Putamen (tissue), 1 donor: ENCODE results near the gene CSNK1G2.

Experiments
- DNase-seq: peaks from one replicate; pipeline ENCODE4 v3.0.0-alpha.2; 2016; ENCODE audit warnings: low spot score

Gene CSNK1G2

DNA sequence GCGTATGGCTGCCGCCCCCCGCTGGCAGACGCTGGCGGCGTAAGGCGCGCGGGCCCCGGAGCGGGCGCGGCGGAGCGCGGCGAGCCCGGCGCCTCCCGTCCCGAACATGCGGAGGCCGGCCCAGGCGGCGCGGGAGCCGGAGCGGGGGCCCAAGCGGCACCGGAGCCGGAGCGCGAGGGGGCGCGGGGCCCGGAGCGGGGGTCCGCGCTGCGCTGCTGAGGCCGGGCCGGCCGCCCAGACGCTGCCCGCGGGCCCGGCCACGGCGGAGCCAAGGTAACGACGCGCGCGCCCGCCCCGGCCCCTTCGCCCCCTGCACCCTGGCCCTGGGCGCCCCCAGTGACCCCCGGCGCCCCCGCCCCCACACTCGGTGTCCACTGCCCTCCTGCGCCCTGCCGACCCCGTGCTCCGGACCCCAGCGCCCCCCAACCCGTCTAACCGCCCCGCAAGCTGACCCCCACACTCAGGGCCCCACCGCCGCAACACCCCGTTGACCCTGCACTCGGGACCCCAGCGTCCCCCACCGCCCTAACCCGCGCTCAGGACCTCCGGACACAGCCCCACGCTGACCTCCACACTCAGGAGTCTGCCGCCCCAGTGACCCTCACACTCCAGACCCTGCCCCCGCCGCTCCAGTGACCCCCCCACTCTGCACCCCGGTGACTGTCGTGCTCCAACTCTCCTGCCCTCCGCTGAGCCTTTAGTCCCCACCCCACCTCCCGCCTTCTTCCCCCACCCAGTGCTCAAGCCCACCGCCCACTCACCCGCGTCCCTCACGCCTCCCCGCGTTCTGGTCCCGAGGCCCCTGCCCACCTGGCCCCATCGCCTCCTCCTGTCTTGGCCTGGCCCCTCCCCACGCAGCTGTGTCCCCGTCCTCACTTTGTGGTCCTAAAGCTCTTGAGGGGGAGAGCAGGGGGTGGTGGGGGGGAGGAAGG is at the start of gene CSNK1G2:
TSS of gene CSNK1G2 (plus strand) at position 27 of the 932 bp plus-strand sequence. CDS start 28,601 bp downstream, outside the sequence.
- no peak for DNase-seq

DNA sequence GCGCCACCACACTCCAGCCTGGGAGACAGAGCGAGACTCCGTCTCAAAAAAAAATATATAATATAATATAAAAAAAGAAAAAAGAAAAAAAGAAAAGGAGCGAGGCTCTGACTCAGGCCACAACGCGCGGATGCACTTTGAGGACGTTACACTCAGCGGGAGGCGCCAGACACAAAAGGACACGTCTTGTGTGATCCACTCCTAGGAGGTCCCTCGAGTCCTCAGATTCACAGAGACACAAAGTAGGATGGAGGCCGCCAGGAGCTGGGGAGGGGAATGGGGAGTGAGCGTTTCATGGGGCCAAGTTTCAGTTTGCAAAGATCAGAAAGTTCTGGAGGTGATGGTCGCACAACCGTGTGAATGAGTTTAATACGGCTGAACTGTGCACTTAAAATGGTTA is 47.2 kb upstream of the CSNK1G2 start:
- DNase-seq: no peak

DNA sequence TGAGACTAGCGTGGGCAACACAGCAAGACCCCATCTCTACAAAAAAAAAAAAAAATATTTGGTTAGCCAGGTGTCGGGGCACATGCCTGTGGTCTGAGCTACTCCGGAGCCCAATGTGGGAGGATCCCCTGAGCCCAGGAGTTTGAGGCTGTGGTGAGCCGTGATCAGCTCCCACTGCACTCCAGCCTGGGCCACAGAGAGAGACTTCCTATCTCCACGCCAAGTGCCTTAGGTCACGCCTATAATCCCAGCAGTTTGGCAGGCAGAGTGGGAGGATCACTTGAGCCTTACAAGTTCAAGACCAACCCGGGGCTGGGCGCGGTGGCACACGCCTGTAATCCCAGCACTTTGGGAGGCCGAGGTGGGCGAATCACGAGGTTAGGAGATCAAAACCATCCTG is 44.5 kb upstream of the CSNK1G2 start:
- DNase-seq: no peak

DNA sequence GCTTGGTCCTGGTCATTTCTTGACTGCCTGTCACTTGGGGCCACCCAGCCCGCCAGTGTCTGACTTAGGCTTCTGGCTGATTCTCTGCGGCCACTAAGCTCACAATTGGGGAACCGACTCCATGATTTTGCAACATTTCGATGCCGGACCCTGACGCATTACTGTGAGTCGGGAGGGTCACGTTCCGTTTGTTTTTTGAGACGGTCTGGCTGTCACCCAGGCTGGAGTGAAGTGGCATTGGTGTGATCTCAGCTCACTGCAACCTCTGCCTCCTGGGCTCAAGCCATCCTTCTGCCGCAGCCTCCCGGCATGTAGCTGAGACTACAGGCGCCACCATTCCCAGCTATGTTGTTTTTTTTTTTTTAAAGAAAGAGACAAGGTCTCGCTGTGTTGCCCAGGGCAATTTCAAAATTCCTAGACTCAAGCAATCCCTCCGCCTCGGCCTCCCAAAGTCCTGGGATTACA is 39.0 kb upstream of the CSNK1G2 start:
- DNase-seq: peak; percentile 28

DNA sequence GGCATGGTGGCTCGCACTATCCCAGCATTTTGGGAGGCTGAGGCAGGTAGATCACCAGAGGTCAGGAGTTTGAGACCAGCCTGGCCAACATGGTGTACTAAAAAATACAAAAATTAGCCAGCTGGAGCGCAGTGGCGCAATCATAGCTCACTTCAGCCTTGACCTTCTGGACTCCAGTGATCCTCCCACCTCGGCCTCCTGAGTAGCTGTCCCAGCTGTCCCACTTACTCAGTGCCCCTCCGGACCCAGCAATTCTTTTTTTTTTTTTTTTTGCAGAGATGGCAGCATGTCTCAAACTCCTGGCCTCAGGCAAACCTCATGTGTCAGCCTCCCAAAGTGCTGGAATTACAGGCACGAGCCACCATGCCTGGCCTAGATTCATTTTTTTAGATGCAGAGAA is 38.0 kb upstream of the CSNK1G2 start:
- DNase-seq: no peak

DNA sequence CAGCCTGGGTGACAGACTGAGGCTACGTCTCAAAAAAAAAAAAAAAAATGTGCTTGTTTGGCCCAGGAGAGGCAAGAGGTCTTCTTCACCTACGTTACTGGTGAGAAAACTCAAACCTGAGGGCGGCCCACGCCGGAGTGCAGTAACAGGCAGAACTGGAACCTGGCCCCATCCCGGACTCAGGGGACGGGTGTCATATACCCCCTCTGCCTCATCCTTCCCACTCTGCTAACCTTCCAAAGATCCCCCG is 36.2 kb upstream of the CSNK1G2 start:
- DNase-seq: no peak

DNA sequence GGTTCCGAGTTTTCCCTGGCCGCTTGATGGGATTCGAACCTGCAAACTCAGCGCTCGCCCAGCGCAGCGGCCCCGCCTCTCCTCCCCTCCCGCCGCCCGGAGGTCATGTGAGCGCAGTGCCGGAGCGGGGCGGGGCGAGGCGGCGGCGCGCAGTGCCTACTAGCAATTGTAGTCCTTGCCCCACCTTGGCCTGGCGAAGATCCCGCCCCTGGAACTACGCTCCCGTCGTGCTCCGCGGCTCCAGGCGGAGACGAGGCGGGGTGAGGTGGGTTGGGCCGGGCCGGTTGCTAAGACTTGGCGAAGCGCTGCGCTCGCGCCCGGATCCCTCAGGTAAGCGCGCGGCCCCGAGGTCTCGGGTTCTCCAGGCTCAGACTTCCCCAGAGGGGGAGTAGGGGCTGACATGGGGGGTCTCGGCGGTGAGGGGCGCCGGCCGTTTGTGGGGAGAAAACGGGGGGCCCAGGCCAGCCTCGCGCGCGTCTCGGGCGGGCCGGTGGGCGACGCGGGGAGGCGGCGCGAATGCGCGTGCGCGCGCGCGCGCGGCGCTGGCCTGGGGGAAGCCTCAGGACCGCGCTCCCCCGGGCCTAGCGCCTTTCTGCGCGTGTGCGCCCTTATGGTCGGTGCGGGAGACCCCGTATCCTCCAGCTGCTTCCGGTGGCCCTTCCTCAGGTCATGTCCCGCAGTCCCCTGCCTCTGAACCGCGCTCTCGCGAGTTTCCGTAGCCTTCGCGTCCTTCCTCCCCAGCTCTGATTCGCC is 35.7 kb upstream of the CSNK1G2 start, which contains the start of the genes ADAT3 and SCAMP4:
TSS of gene ADAT3 (plus strand) at position 290 of the 753 bp plus-strand sequence. CDS start 6,649 bp downstream, outside the sequence.
TSS of gene SCAMP4 (plus strand) at position 290 of the 753 bp plus-strand sequence. CDS start 9,621 bp downstream, outside the sequence.
- peak; percentile 98 for DNase-seq

DNA sequence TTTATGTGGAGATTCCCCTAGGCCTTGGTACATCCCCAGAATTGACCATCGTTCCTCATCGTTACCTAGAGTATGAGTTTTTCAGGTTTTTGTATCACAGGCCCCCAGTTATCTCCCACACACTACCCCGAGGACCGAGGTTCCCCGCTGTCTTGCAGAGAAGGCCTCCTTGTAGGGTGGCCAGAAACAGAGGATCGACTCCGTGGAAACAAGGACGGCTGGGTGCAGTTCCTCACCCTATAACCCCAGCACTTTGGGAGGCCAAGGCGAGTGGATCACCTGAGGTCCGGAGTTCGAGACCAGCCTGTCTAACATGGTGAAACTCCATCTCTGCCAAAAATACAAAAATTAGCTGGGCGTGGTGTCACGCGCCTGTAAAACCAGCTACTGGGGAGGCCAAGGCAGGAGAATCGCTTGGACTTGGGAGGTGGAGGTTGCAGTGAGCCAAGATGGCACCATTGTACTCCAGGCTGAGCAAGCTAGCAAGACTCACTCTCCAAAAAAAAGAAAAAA is 35.1 kb upstream of the CSNK1G2 start:
- DNase-seq: no peak

DNA sequence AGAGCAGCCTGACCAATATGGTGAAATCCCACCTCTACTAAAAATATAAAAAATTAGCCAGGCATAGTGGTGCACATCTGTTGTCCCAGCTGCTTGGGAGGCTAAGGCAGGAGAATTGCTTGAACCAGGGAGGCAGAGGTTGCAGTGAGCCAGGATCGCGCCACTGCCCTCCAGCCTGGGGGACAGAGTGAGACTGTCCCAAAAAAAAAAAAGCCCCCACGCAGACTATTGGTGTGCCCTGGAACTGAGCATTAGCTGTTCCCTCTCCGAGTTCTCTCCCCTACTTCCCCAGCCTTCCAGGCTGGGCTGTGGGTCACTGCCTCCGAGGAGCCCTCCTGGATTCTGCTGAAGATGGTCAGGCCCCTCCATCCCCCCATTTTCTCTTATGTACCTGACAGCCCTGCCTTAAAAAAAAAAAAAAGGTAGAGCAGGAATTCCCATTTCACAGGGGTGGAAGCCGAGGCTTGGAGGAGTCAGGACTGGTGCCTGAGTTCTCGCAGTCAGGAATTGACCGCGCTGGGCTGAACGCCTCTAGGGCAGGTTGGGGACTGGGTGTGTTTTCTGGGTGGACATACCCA is 33.9 kb upstream of the CSNK1G2 start:
- DNase-seq: no peak

DNA sequence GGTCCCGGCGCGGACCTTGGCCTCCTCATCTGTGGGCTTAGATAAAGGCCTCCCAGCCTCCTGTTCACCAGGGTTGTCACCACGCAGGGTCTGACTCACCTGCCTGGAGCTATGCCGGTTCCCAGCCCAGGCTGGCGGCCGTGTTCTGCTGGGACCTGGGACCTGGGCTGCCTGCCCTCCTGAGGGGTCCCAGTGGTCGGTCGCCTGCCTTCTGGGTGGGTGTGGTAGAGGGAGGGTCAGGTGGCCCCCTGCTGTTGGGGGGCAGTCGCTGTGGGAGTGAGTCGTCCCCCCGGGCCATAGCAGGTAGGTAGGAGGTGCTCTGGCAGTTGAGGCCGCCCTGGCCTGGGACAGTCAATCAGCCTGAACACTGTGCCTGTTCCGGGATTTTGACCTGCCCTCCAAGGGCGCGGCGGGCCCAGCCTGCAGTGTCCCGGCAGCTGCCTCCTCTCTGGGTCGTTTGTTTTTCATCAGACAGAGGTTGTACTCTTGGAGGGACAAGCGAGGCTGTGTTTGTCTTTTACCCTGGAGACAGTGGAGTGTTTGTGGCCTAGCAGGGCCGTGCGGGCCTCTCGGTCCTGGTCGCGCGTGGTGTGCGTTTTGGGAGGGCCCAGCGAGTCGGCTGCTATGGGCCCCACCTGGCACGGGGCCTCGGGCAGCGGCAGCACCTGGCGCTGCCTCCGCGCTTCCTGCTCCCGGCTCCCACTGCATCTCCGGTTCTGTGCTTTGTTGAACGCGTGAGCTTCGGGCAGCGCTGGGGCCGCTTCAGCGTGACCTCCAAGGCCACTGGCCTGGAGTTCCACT is 33.2 kb upstream of the CSNK1G2 start:
- DNase-seq: peak; percentile 25

DNA sequence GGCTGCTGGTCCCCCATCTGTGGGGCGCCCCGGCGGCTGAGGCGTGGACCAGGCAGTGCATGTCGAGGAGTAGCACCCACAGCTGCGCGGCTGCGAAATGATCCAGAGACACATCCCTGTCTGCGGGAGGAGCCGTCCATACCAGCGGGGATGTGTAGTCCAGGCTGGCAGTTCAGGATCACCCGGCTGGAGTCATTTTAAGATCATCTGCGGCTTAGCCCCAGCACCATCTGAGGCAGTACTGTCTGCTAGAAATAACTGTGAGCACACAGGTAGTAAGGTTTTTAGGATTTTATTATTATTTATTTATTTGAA is 32.7 kb upstream of the CSNK1G2 start:
- DNase-seq: no peak

DNA sequence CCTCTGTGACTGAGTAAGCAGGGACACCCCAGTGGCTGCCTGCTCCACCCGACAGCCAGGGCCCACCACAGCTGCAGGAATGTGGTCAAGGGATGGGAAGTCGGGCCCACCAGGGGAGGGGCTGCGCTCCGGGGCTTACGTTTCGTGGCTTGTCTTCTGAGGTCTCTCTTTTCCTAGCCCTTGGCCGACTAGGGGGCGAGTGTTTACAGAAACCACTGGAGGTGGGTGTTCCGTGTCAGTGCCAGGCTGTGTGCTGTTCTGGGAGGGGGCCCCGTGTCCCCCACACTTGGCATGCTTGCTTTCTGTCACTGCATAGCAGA is 31.3 kb upstream of the CSNK1G2 start:
- no peak for DNase-seq

DNA sequence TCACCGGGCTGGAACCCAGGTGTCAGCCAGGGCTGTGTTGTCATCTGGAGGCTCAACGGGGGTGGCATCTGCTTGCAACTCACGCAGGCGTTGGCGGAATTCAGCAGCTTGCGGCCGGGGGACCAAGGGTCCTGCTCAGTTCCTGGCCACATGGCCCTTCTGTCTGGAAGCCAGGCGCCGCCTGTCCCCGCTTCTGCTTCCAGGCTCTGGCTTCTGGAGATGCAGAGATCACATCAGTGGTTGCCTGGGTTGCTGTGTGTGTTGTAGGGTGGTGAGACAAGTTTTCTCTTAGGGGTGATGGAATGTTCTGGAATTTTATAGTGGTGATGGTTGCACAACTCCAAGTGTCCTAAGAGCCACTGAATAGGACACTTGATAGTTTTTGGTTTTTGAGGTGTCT is 30.8 kb upstream of the CSNK1G2 start:
- no peak for DNase-seq

DNA sequence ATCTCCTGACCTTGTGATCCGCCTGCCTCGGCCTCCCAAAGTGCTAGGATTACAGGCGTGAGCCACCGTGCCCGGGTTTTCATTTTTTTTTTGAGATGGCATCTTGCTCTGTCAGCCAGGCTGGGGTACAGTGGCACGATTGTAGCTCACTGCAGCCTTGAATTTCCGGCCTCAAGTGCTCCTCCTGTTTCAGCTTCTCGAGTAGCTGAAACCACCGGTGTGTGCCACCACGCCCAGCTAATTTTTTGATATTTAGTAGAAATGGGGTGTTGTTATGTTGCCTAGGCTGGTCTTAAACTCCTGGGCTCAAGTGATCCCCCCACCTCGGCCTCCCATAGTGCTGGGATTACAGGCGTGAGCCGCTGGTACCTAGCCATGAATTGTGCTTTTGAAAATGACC is 29.9 kb upstream of the CSNK1G2 start:
- no peak for DNase-seq

DNA sequence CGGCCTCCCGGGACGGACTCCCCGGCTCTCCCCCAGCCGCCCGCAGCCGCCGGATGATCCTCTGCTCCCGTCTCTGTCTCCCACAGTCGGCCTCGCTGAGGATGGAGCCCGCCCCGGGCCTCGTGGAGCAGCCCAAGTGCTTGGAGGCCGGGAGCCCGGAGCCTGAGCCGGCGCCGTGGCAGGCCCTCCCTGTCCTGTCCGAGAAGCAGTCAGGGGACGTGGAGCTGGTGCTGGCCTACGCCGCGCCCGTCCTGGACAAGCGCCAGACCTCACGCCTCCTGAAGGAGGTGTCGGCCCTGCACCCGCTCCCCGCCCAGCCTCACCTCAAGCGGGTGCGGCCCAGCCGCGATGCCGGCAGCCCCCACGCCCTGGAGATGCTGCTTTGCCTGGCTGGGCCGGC is 29.0 kb upstream of the CSNK1G2 start:
- no peak for DNase-seq

DNA sequence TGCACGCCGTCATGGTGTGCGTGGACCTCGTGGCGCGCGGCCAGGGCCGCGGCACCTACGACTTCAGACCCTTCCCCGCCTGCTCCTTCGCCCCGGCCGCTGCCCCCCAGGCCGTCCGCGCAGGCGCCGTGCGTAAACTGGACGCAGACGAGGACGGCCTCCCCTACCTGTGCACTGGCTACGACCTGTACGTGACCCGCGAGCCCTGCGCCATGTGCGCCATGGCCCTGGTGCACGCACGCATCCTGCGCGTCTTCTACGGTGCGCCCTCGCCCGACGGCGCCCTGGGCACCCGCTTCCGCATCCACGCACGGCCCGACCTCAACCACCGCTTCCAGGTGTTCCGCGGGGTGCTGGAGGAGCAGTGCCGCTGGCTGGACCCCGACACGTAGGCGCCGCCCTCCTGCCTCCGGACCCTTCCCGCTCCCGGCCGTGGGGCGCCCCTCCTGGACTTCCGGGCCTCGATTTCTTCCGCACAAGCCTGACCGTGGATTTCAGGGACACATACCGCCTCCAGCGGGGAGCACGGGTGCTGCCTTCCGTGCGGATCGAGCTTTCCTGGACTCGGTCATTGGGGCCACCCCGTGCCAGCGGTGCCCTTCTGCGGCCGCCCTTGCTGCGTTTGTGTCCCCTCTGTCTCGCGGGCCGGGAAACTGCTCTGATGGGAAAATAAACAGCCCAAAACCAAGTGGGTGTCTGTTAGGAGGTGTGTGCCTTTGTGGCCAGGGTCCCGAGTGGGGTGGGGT is 28.0 kb upstream of the CSNK1G2 start:
- no peak for DNase-seq

DNA sequence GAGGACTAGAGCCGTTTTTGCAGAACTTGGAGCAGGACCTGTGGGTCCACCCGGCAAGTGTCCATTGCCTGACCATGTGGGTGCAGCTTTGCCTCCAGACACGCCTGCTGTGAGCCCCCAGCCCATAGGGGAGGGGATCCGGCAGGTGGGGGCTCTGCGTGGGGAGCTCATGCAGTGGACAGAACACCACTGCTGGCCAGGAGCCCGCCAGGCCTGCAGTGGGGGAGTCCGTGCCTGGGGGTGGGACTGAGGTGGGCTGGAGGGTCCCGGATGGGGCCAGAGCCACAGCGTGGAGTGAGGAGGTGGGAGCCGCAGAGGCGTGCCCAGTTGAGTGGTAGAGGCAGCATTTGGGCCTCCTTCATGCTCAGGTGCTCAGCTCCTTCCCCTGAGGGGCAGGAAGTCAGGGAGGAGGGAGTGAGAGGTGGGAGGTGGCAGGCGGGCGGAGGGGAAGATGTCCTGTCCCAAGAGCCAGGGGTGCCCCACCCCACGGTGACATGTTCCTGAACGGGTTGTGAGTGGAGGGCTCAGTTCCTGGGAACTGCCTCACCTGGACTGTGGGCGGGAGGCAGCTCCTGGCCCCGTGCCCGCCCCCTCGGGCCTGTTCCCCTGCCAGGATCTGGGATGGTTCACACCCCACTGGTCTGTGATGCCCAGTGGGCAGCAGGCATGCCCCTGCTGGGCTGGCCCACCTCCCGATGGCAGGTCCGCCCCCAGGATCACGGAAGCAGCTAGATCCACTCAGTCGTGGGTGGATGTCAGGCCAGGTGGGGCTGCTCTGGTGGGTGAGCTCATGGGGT is 27.0 kb upstream of the CSNK1G2 start:
- no peak for DNase-seq

DNA sequence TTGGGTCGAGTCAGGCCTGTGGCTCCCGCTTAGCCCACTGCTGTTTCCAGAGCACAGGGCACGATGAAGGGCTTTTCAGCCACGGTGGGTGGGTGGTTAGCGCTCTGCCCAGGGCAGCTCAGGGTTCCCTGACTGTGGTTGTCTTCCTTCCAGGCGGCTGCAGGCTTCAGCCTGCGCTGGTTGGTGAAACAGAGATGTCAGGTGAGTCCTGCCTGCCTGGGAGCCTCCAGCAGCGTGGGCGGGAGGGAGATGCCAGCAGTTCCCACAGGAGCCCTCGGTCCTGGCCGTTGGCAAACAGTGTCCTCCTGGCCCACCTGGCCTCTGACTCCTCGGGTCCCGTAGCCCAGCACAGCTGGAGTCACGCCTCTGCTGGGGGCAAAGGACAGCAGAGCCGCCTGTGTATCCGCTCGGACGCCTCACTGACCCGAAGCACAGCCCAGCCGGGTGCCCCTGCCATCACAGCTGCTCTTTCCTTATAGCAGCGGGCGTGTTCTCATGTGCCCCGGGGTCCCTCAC is 26.1 kb upstream of the CSNK1G2 start:
- DNase-seq: no peak

DNA sequence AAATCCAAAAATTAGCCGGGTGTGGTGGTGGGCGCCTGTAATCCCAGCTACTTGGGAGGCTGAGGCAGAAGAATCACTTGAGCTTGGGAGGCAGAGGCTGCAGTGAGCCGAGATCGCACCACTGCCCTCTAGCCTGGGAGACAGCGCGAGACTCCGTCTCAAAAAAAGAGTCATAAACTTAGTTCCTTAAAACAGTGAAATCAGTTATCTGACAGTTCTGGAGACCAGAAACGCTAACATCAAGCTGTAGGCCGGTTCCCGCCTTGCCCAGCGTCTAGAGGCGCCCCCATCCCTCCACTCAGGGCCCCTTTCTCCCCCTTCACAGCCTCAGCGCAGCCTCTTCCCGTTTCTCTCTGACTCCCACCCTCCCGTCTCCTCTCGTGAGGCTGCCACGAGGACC is 23.8 kb upstream of the CSNK1G2 start:
- DNase-seq: no peak

DNA sequence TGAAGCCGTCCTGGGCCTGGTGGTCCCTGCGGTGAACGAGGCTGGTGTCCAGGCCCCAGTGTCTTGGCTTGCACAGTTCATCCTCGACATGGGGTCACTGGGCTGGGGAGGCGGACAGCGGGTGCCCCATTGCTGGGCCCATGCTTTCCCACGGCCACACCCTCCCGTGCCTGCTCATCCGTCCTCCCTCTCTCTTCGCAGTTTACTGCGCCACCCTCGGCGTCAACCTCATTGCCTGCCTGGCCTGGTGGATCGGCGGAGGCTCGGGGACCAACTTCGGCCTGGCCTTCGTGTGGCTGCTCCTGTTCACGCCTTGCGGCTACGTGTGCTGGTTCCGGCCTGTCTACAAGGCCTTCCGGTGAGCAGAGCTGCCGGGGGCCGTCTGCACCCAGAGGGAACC is 23.0 kb upstream of the CSNK1G2 start:
- DNase-seq: no peak
